NOMO-1 treated with dmso at 0.1 percent for 144 hours (cell line): ENCODE measurements around the gene MEGF6.
"Not testable (repeated sequence)": the region's sequence is repeated elsewhere in the genome, so short reads cannot be mapped to it uniquely, and the experiment has no call there.

ENCODE experiments used
- DNase-seq: peaks from one replicate; lab custom pipeline; 2025; ENCODE audit not compliant: unreplicated experiment; lab: John Stamatoyannopoulos, UW

Gene MEGF6

DNA sequence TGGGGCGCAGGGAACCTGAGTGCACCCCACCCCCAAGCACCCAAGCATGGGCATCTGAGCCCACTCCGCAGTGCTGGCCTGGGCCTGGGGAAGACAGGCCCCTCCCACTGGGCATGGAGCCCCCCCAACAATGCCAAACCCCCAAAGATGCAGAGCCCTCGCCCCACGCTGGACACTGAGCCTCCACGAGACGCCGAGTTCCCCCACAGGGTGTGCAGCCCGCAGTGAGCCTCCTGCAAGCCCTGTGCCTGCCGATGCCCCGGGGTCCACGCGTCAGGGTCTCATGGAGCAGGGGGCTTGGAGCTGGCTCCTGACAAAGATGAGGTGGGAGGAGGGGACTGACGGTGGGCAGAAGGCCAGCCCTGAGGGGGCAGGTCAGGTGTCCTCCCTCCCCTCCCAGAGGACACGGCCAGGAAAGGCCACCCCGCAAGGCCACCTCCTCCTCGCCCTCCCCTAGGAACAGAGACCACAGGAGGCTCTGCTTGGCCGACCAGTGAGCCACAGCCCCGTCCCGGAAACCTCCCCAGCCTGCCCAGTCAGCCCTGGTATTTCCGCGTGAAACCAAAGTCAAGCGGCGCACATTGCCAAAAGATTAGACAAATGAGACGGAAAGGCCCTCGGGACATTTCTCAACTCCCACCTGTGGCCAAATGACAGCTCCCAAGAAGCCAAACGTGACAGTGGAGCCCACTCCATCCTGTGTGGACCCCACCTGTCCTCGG, 33.4 kb downstream of the MEGF6 start:
- no peak for DNase-seq

- no peak for DNase-seq
Measured at GRCh38 chr1:3577300-3577699, 34.0 kb downstream of the MEGF6 start.

GRCh38 chr1:3575993-3576392, 35.3 kb downstream of the MEGF6 start:
- no peak for DNase-seq

DNA sequence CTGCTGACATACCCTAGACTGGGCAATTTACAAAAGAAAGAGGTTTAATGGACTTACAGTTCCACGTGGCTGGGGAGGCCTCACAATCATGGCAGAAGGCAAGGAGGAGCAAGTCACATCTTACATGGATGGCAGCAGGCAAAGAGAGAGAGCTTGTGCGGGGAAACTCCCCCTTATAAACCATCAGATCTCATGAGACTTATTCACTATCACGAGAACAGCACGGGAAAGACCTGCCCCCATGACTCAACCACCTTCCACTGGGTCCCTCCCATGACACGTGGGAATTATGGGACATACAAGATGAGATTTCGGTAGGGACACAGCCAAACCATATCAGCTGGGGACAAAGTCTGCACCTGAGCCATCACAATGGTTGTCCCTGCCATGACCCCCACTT, 35.8 kb downstream of the MEGF6 start:
- DNase-seq, result not testable (repeated sequence)

DNA sequence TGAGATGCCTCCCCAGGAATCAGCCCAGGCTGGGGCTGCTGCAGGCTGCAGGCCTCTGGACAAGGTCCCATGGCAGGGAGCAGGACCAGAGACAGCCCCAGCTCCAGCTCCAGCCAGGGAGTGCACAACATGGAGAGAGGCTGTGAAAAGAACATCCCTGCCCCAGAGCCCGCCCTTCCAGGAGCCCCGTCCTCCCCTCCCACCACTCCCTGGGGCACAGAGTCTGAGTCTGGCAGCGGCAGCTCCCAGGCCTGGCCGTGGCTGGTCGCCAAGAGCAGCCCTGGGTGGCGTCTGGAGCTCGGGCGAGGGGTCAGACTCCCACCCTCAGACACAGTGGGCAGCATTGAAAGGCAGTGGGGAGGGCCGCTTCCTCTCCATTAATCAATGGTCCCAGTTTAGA, 37.8 kb downstream of the MEGF6 start:
- no peak for DNase-seq

- not testable (repeated sequence) for DNase-seq
Measured at GRCh38 chr1:3572638-3573037, 38.7 kb downstream of the MEGF6 start.

DNA sequence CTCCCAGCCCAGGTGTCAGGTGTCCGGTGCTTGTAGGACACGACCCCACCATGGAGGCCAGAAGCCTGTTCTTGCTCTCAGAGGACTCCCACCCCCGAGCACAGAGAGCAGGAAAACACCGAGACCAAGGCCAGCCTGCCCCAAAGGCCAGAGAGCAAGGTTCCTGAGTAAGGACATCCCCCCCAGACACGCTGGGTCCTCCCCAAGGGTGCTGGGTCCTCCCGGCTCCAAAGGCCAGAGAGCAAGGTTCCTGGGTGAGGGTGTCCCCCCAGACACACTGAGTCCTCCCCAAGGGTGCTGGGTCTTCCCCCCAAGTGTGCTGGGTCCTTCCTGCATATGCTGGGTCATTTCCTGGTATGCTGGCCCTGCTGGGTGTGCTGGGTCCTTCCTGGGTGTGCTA, 40.0 kb downstream of the MEGF6 start:
- no peak for DNase-seq

DNA sequence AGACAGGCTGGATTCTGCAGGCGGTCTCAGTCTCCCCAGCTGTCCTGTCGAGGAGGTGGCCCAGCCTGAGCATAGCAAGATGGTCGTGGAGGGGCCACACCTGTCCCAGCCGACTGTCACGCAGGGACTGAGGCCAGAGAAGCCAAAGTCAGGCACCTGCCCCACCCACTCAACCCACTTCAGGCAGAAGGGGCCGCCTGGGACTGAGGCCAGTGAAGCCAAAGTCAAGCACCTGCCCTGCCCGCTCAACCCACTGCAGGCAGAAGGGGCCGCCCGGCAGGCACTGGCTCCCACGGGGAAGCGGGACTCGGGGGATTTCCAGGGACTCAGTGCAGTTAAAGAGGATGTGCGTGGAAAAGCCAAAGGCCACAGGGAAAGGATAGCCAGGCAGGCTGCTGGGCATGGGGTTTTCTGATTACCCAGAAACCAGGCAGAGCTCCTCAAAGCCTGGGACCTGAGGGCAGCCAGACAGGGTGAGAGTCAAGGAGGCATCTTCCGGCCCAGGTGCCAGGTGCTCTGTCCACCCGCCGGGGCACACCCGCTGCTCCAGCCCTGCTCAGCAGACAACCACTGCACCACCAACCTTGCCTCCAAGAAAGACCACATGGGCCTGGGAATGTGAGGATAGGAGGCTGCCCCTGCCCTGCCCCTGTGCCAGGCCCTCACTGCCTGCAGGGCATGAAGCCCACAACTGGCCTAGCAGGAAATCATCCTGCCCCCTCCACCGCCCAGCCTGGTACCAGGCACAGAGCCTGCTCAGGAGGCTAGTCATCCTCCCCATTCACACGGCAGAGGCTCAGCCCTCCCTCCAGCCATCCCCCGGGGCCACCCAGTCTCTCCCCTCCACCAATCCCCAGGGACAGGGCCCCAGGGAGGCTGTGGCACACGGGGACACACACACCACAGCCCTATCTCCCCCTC, 41.0 kb downstream of the MEGF6 start:
- DNase-seq, result no peak

- no peak for DNase-seq
Measured at GRCh38 chr1:3569436-3569835, 41.9 kb downstream of the MEGF6 start.

DNA sequence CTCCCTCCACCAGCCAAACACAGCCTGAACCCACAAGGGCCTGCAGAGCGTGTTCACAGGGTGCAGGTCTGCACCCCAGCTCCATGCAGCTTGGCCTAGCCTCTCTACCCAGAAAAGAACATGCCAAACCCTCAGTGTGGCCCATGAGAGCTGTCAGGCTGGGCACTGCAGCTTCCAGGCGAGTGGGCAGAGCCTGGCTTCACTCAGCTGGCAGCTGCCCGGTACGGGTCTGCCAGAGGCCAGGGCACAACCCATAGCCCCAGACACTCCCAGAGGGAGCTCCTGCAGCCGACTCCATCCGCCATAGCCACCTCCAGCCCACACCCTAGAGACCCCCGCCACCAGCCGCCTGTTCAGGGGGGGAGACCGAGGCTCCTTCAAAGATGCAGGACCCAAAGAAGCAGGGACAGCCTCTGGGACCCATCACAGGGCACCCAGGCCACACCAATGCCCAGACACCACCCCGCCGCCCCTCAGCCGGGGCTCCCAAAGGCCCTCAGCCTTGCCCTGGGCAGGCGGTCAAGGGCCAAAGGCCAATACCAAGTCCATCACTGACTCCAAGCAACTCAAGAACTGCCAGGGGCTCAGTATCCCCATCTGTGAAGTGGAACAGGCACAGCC, 42.4 kb downstream of the MEGF6 start:
- no peak for DNase-seq

DNA sequence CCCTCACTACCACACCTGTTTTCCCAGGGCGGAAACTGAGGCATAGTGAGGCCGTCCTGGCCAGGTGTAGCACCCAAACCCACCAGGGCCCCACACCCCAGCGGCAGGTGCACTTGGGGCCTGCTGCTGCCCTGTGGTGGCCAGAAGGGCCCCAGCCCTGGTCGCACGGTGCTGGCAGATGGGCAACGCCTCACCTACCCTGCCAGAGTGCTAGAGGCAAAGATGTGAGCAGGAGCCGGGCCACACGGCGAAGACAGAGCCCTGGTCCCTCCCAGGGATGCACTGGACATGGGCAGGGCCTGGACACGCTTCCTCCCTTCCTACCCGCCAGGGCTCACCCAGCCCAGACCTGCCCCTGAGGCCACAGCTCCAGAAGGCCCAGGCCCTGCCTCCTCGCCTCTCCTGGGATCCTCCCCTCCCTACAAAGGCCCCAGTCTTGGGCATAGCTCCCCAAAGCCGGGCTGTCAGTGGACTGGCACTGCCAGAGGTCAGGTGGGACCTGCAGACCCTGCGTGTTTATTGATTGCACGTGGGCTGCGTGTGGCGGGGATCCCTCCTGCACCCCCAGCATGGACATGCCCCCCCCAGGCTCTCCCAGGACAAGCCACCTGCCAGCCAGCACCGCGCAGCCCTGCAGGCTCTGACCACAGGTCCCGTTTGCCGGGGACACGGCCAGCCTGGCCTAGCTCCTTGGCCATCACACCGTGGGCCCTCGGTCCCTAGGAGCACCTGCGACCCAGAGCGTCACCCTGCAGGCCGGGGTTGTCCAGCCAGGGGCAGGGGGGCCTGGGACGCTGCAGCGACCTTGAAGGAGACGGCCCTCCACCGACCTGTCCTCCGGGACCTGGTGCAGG, 44.1 kb downstream of the MEGF6 start:
- no peak for DNase-seq

DNA sequence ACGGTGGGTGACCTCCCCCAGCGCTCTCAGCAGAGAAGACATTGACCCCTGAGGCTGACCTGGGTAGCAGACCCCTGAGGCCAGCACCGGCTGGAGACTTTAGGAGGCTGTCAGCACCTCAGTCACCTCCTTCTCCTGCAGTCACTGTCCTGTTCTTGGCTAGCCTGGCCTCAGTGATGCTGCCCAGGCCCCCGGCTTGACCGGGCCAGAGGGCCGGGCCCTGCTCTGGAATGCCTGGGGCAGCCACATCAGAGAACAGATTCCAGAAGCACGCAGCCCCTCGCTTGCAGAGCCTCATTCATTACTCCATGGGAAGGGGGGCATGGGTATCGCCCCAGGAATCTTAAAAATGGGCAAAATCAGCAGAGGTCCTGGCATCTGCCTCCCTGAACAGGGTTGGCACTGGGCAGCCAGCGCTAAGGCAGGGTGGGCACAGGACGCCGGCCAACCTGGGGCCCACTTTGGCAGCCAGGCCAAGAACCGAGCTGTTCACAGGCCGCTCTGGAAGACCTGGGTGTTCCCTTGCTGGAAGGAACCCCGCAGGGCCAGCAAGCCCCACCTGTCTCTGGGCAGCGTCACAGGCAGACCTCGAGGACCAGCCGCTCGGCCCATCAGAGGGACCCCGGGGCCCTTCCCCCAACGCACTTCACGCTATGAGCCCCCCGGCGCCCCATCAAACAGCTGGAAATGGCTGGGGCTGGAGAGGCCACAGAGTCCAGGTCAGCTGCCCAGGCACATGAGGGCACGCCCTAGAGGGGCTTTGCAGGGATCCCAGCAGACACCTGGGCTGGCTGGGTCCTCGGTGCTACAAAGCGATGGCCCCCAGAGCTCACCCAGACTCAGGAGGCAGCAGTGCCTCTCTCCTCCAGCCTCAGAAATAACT, 45.1 kb downstream of the MEGF6 start:
- no peak for DNase-seq

DNA sequence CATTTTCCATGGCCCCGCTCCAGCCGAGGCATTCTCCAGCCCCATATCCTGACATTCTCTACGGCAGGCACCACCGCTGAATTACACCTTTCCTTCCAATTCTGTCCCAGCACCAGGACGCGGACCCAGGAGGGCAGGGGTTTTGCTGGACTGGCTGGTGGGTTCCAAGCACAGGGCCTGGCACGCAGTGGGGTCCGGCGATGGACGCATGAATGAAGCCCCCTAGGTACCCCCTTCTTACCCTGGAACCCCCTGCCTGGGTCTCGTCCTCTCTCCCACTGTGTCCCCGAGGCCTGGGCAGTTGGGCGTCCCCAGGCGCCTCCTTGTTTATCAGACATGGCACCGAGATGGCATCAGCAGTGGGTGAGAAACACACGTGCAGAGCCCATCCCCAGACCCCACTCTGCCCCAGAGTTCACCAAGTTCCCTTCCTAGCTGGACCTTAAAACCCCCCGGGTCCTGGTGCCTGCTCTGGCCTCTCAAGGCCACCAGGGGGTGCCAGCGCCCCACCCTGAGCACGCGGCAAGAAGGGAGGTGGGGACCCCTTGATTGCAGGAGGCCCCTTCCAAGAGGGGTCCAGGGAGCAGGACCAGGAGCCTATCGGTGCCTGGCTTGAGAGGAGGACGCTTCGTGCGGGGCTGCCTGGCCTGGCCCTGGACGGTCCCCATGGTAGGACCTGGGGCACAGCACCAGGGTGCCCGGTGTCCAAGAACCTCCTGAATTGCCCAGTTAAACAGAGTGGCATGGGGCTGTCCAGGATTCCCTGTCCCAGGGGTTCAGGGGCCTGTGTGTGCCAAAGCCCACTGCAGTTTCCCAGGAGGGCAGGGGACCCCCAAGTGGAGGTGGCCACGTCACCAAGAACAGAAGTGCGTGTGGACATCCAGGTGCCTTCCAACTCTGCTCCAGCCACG, 46.1 kb downstream of the MEGF6 start:
- no peak for DNase-seq

DNA sequence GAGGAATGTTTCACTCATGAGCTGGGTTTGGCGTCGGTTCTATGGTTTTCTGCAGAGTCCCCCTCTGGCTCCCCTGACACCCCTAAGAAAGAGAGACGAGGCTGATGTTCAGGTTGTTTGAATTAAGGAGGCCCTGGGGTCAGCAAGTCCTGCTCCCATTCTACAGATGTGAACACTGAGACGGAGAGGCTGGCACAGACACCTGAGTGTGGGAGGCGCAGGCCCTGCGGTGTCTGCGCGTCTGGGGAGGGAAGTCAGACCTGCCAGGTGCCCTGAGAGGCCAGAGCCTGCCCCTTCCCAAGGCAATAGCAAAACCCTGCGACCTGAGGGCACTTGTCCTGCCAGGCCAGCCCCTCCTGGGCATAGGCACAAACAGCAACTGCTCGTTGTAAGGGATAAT, 47.7 kb downstream of the MEGF6 start:
- no peak for DNase-seq

GRCh38 chr1:3563125-3563524, 48.2 kb downstream of the MEGF6 start:
- no peak for DNase-seq

GRCh38 chr1:3562712-3563111, 48.6 kb downstream of the MEGF6 start:
- DNase-seq, result no peak

GRCh38 chr1:3561702-3562101, 49.6 kb downstream of the MEGF6 start:
- no peak for DNase-seq

DNA sequence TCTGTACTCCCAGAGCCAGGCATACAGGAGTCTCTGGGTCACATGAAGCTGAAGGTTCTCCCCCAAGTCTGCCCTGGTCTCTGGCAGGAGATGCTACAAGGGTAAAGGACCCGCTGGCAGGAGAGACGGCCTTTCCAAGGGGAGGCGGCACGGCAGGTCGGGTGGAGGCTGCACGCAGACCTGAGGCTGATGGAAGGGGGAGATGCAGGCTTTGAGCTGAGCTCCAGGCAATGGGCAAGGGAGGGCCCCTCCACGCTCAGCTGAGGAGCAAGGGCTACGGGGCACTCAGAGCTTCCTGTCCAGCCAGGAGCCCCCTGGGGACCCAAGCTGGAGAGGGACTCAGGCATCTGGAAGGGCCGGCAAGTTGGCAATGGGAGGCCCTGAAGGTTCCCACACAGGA, 50.3 kb downstream of the MEGF6 start:
- no peak for DNase-seq
